Right cardiac atrium (tissue), 5 donors: ENCODE measurements around the gene ADGB. TPM values are rescaled to one million over a fixed set of nuclear protein-coding genes. Genes with fewer than 3 reads are reported as not detected.
"Not testable (repeated sequence)": the region's sequence is repeated elsewhere in the genome, so short reads cannot be mapped to it uniquely, and the experiment has no call there.

Source experiments
- ATAC-seq, 2 donors: fragments of 200-7000 bp; cut with Tn5 transposase; one replicate each; pipeline versions ENCODE4 v1.8.0 to v1.9.1; 2020; ENCODE audit warnings: moderate library complexity in 2 of 2, mild to moderate bottlenecking in 1 of 2
- DNase-seq, 3 donors: peaks; one replicate each; pipeline ENCODE4 v3.0.0-alpha.2; 2020
- H3K27ac ChIP-seq: one replicate; pipeline ENCODE4 v1.5.1; 2013; ENCODE audit warnings: mild to moderate bottlenecking, low read length, control low read depth, moderate library complexity
- H3K27me3 ChIP-seq: one replicate; pipeline ENCODE4 v1.6.1; 2013; ENCODE audit not compliant: control insufficient read depth, insufficient read depth
- H3K4me1 ChIP-seq: one replicate; pipeline ENCODE4 v1.6.1; 2013; ENCODE audit warnings: low read length; ENCODE audit not compliant: control insufficient read depth, insufficient read depth
- H3K4me3 ChIP-seq: one replicate; pipeline ENCODE4 v1.5.1; 2013; ENCODE audit warnings: low read length, control low read depth
- H3K9me3 ChIP-seq: one replicate; pipeline ENCODE4 v1.6.1; 2013; ENCODE audit warnings: low read length; ENCODE audit not compliant: control insufficient read depth
- WGBS: extraction: QIAGEN DNeasy Blood & Tissue Kit; methylation state at CpG from one replicate; pipeline ENCODE4 v1.1.7; 2013; 5-methylcytosine and 5-hydroxymethylcytosine counted together
- intact Hi-C, 4 donors: fragments of 100-400 bp; cut with DNase I; formaldehyde crosslinking; loops; one replicate each; pipeline versions ENCODE4 v1.11.0 to v1.14.0; 2022 to 2023
- long read RNA-seq, 4 donors: library from polyadenylated mRNA; unstranded; transcript quantifications; one replicate each; pipeline ENCODE4 v2.0.0, GENCODE V29; 2020 to 2021
- polyA plus RNA-seq: library from polyadenylated mRNA; stranded (reverse); fragments of 200-250 nt; gene quantifications from one replicate; pipeline ENCODE4 v1.2.3, GENCODE V29; 2013
- total RNA-seq, 4 donors: library from RNA; stranded (reverse); fragmentation: NEBNext Ultra II Directional; extraction: Animal tissue kit (Norgen Biotek cat#: 25700); gene quantifications; one replicate each; pipeline ENCODE4 v1.2.1, GENCODE V29; 2021
- donor health status: healthy with polysubstance abuse.
- donor health status: DM: no; HTN: yes; CAD: no.
- donor health status: DM: no; HTN: no; CAD: no.
- donor health status: DM: no; HTN: yes; CAD: no; lungs with severe emphysema.
- donor health status: DM: yes; HTN: yes; CAD: no.

Gene ADGB
- total RNA-seq, result not detected
- not detected for polyA plus RNA-seq
- long read RNA-seq, donor 1, result 0 reads
- long read RNA-seq, donor 2, result 0 reads
- long read RNA-seq, donor 3, result 0 reads
- long read RNA-seq, donor 4, result 0 reads

- intact Hi-C loops, result no loop called here
- no peak within 1 kb of the TSS for H3K27ac ChIP-seq
- peak; percentile 70 to 90 (median 89) for DNase-seq
- peak within 1 kb of the TSS; percentile 79 for H3K4me3 ChIP-seq
- H3K27me3 ChIP-seq, result no peaks in the 10 kb centered on the region
- H3K4me1 ChIP-seq, result peaks cover 4% of the 10 kb centered on the region
- 4% methylated on average over 32 of the region's 32 CpGs for WGBS
- no peaks in the 10 kb centered on the region for H3K9me3 ChIP-seq
- ATAC-seq, result peak; percentile 95 to 96
Observed at GRCh38 chr6:146598772-146599405, at the start of gene ADGB. Gene ADGB, plus strand, starts transcription at chr6:146598972. Its CDS starts 69 bp downstream, at chr6:146599041.

GRCh38 chr6:146550911-146551310, 47.9 kb upstream of the ADGB start:
- ATAC-seq (peak in 1 of 2 donors; percentile 40), DNase-seq (no peak)
- 80% methylated on average over 6 of the region's 6 CpGs for WGBS
- Histone ChIP-seq H3K27ac (no peak overlapping the region), H3K4me1 (peaks cover 3% of the 10 kb centered on the region), H3K27me3 (no peaks in the 10 kb centered on the region), H3K9me3 (no peaks in the 10 kb centered on the region), H3K4me3 (no peak overlapping the region)
- intact Hi-C loops, result no loop called here

GRCh38 chr6:146551545-146551944, 47.2 kb upstream of the ADGB start:
- 82% methylated on average over 7 of the region's 7 CpGs for WGBS
- Histone ChIP-seq H3K27ac (no peak overlapping the region), H3K27me3 (no peaks in the 10 kb centered on the region), H3K4me3 (no peak overlapping the region), H3K9me3 (no peaks in the 10 kb centered on the region), H3K4me1 (peaks cover 3% of the 10 kb centered on the region)
- intact Hi-C loops, result no loop called here
- ATAC-seq (no peak), DNase-seq (no peak)

GRCh38 chr6:146553377-146554135, 45.2 kb upstream of the ADGB start:
- WGBS, result 59% methylated on average over 7 of the region's 7 CpGs
- DNase-seq, result no peak
- no peak for ATAC-seq
- Histone ChIP-seq H3K4me1 (peaks cover 3% of the 10 kb centered on the region), H3K27me3 (no peaks in the 10 kb centered on the region), H3K9me3 (no peaks in the 10 kb centered on the region), H3K27ac (no peak overlapping the region), H3K4me3 (no peak overlapping the region)
- intact Hi-C loops, result no loop called here

GRCh38 chr6:146560607-146561006, 38.2 kb upstream of the ADGB start:
- WGBS, result 85% methylated on average over 1 of the region's 1 CpG

GRCh38 chr6:146566661-146567060, 32.1 kb upstream of the ADGB start:
- ATAC-seq, H3K4me1 ChIP-seq, H3K27ac ChIP-seq, H3K9me3 ChIP-seq, intact Hi-C loops, H3K27me3 ChIP-seq, DNase-seq, H3K4me3 ChIP-seq: not testable (repeated sequence)
- 76% methylated on average over 2 of the region's 2 CpGs for WGBS

More at GRCh38 chr6:146560607-146561006, 38.2 kb upstream of the ADGB start:
- Histone ChIP-seq H3K27ac (no peak overlapping the region), H3K27me3 (no peaks in the 10 kb centered on the region), H3K9me3 (no peaks in the 10 kb centered on the region), H3K4me1 (no peaks in the 10 kb centered on the region), H3K4me3 (no peak overlapping the region)
- intact Hi-C loops, result no loop called here
- DNase-seq, result no peak
- no peak for ATAC-seq

GRCh38 chr6:146568619-146569018, 30.2 kb upstream of the ADGB start:
- intact Hi-C loops, ATAC-seq, H3K27me3 ChIP-seq, H3K4me3 ChIP-seq, H3K4me1 ChIP-seq, DNase-seq, H3K27ac ChIP-seq, H3K9me3 ChIP-seq: not testable (repeated sequence)
- WGBS, result 88% methylated on average over 3 of the region's 3 CpGs

GRCh38 chr6:146574211-146574610, 24.6 kb upstream of the ADGB start:
- no peak overlapping the region for H3K27ac ChIP-seq
- intact Hi-C loops, result no loop called here
- no peak for DNase-seq
- H3K27me3 ChIP-seq, result no peaks in the 10 kb centered on the region
- no peaks in the 10 kb centered on the region for H3K9me3 ChIP-seq
- ATAC-seq, result no peak
- no peaks in the 10 kb centered on the region for H3K4me1 ChIP-seq
- no peak overlapping the region for H3K4me3 ChIP-seq
- 94% methylated on average over 1 of the region's 1 CpG for WGBS

GRCh38 chr6:146578054-146578453, 20.7 kb upstream of the ADGB start:
- no peaks in the 10 kb centered on the region for H3K4me1 ChIP-seq

GRCh38 chr6:146581968-146582367, 16.8 kb upstream of the ADGB start:
- H3K27me3 ChIP-seq, result no peaks in the 10 kb centered on the region
- H3K4me3 ChIP-seq, result no peak overlapping the region
- H3K27ac ChIP-seq, result no peak overlapping the region
- H3K9me3 ChIP-seq, result no peaks in the 10 kb centered on the region
- ATAC-seq (no peak), DNase-seq (no peak)
- WGBS, result 72% methylated on average over 1 of the region's 1 CpG
- intact Hi-C loops, result no loop called here
- no peaks in the 10 kb centered on the region for H3K4me1 ChIP-seq

More at GRCh38 chr6:146578054-146578453, 20.7 kb upstream of the ADGB start:
- H3K27me3 ChIP-seq, result no peaks in the 10 kb centered on the region
- no peak overlapping the region for H3K4me3 ChIP-seq
- ATAC-seq (no peak), DNase-seq (no peak)
- H3K27ac ChIP-seq, result no peak overlapping the region
- no peaks in the 10 kb centered on the region for H3K9me3 ChIP-seq
- intact Hi-C loops, result no loop called here

GRCh38 chr6:146582857-146583256, 15.9 kb upstream of the ADGB start:
- no peak for ATAC-seq
- Histone ChIP-seq H3K4me3 (no peak overlapping the region), H3K27ac (no peak overlapping the region), H3K9me3 (no peaks in the 10 kb centered on the region), H3K4me1 (no peaks in the 10 kb centered on the region), H3K27me3 (no peaks in the 10 kb centered on the region)
- WGBS, result 62% methylated on average over 5 of the region's 5 CpGs
- peak; percentile 37 to 68 (median 51) for DNase-seq
- intact Hi-C loops, result no loop called here
